CD4-positive, alpha-beta T cell treated with Interleukin-17A for 4 hours (primary cell): ENCODE measurements around the gene GDF9.

Experiments
- DNase-seq: peaks from one replicate; pipeline ENCODE4 v3.0.0-alpha.2; 2020; ENCODE audit warnings: mixed read lengths

GDF9 gene

DNA sequence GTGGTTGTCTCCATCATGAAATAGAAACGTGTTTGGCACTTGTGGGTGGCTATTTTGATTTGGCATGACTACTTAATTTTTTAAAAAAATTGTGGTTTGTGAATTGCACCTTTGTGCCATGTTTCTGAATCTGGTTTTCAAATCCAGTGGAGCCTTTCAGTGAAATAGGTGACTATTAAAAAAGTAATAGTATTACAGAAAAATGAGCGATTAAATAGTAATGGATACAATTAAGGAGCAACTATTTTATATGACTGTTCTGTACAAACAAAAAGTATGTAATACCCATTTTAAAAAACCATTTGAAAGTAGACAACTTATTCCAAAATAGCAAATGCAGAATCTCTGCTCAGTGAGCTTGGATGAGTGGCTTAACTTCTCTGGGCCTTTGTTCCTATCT, 50.2 kb downstream of the GDF9 start:
- DNase-seq, result no peak

DNA sequence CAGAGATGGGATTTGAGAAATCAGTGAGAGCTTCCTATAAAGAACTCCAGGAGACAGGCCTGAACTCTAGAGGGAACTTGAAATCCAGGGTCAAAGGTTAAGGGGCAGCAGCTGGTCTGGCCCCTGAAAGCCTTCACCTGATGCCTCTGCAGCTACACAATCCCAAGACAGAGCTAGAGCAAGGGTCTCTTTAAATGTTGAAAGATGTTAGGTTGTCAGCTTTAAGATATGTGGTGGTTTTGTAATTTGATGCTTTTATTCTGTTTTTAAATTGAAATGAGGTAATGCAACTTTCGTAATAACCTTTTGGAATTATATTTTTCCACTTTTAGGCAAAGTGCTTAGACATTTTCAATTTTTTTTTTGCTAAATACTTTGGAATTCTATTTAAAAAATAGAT, 50.8 kb downstream of the GDF9 start:
- no peak for DNase-seq

DNA sequence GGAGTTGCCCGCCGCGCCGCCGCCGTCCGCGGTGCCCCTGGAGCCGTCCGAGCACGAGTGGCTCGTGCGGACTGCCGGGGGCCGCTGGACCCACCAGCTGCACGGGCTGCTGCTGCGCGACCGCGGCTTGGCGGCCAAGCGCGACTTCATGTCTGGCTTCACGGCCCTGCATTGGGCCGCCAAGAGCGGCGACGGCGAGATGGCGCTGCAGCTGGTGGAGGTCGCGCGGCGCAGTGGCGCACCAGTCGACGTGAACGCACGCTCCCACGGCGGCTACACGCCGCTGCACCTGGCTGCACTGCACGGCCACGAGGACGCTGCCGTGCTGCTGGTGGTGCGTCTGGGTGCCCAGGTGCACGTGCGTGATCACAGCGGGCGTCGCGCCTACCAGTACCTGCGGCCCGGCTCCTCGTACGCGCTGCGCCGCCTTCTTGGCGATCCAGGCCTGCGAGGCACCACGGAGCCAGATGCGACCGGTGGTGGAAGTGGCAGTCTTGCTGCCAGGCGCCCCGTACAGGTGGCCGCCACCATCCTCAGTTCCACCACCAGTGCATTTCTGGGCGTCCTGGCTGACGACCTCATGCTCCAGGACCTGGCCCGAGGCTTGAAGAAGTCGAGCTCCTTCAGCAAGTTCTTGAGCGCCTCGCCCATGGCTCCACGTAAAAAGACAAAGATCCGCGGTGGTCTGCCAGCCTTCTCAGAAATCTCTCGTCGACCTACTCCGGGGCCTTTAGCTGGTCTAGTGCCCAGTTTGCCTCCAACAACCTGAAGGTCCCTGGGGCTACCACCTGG, 51.6 kb downstream of the GDF9 start:
- DNase-seq, result no peak

DNA sequence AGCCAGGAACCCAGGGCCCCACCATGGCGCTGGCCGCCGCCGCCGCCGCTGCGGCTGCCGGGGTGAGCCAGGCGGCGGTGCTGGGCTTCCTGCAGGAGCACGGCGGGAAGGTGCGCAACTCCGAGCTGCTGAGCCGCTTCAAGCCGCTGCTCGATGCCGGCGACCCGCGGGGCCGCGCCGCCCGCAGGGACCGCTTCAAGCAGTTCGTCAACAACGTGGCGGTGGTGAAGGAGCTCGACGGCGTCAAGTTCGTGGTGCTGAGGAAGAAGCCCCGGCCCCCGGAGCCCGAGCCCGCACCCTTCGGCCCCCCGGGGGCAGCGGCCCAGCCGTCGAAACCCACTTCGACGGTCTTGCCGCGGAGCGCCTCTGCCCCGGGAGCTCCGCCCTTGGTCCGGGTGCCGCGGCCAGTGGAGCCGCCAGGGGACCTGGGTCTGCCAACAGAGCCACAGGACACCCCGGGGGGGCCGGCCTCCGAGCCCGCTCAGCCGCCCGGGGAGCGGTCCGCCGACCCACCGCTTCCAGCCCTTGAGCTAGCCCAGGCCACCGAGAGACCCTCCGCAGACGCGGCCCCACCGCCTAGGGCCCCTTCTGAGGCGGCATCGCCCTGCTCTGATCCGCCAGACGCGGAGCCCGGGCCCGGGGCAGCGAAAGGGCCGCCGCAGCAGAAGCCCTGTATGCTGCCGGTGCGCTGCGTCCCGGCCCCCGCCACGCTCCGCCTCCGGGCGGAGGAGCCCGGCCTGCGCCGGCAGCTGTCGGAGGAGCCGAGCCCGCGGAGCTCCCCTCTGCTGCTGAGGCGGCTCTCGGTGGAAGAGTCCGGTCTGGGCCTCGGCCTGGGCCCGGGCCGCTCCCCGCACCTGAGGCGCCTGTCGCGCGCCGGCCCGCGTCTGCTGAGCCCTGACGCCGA, 52.4 kb downstream of the GDF9 start:
- DNase-seq, result peak; percentile 51

- DNase-seq, result peak; percentile 31
Observed at GRCh38 chr5:132812781-132813598, 53.3 kb downstream of the GDF9 start, which contains the start of gene SOWAHA. Gene SOWAHA, plus strand, starts transcription at chr5:132813302. Its CDS starts 320 bp downstream, at chr5:132813622.

DNA sequence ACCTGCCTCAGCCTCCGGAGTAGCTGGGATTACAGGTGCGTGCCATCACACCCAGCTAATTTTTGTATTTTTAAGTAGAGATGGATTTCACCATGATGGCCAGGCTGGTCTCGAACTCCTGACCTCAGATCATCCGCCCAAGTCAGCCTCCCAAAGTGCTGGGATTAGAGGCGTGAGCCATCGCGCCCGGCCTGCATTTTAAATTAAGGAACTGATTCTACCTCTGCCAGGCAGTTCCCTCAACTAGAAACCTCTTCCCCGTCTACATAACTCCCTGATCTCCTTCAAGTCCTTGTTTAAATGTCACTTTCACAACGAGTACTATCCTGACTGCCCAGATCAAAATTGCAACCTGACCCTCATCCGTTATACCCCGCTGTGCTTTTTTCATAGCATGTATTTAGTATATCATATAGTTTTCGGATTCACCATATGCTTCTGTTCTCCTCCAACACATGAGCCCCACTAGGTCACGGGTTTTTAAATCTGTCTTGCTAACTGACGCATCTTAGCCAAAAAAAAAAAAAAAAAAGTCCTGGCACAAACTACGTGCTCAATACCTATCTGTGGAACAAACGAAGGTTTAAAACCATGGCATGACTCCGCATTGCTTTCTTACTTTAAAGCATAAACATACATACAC, 54.0 kb downstream of the GDF9 start:
- no peak for DNase-seq
